SK-N-SH (cell line): ENCODE results near the gene MOCS3.

Source experiments
- RFX5 ChIP-seq: IDR thresholded peaks from 2 replicates; pipeline ENCODE4 v1.6.1; 2012; ENCODE audit warnings: mild to moderate bottlenecking, improper control_type of control experiment, low read length
- SIN3A ChIP-seq: IDR thresholded peaks from 2 replicates; pipeline ENCODE4 v1.6.1; 2012; ENCODE audit warnings: low read depth, mild to moderate bottlenecking, low read length, moderate library complexity, borderline replicate concordance
- TF ChIP-seq, protein P1 (sequence below): fragments of 200-600 bp; sonication (generic); IDR thresholded peaks from 2 replicates; pipeline ENCODE4 v1.6.1; 2017; ENCODE audit warnings: antibody characterized with exemption, mild to moderate bottlenecking, moderate library complexity
- TF ChIP-seq, protein P2 (sequence below): IDR thresholded peaks from 2 replicates; pipeline ENCODE4 v1.4.0; 2012; ENCODE audit warnings: low read depth, borderline replicate concordance

DNA sequence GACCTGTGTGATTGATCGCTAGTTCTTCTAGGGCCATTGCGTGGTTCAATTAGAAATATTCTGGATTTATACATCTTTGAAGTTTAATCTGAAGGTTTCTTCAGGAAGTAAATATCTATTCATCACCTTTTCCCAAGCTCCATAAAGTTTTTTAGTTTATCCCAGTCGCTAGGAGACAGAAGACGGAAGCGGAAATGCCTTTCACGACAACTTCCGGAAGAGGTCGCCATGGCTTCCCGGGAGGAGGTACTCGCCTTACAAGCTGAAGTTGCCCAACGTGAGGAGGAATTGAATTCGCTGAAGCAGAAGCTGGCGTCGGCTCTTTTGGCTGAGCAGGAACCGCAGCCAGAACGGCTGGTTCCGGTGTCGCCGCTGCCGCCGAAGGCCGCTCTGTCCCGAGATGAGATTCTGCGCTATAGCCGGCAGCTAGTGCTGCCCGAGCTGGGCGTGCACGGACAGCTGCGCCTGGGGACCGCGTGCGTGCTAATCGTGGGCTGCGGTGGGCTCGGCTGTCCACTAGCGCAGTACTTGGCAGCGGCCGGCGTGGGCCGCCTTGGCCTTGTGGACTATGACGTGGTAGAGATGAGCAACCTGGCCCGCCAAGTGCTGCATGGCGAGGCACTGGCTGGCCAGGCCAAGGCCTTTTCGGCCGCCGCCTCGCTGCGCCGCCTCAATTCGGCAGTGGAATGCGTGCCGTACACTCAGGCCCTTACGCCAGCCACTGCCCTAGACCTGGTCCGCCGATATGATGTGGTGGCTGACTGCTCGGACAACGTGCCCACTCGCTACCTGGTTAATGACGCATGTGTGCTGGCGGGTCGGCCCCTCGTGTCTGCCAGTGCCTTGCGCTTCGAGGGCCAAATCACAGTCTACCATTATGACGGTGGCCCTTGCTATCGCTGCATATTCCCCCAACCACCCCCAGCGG is at the start of gene MOCS3:
- TF ChIP-seq, protein P1, sequence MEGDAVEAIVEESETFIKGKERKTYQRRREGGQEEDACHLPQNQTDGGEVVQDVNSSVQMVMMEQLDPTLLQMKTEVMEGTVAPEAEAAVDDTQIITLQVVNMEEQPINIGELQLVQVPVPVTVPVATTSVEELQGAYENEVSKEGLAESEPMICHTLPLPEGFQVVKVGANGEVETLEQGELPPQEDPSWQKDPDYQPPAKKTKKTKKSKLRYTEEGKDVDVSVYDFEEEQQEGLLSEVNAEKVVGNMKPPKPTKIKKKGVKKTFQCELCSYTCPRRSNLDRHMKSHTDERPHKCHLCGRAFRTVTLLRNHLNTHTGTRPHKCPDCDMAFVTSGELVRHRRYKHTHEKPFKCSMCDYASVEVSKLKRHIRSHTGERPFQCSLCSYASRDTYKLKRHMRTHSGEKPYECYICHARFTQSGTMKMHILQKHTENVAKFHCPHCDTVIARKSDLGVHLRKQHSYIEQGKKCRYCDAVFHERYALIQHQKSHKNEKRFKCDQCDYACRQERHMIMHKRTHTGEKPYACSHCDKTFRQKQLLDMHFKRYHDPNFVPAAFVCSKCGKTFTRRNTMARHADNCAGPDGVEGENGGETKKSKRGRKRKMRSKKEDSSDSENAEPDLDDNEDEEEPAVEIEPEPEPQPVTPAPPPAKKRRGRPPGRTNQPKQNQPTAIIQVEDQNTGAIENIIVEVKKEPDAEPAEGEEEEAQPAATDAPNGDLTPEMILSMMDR: no peak
- TF ChIP-seq SIN3A (0 out of 2 replicates have a peak, but pooled peaks have one; percentile 0), RFX5 (no peak)
- TF ChIP-seq, protein P2, sequence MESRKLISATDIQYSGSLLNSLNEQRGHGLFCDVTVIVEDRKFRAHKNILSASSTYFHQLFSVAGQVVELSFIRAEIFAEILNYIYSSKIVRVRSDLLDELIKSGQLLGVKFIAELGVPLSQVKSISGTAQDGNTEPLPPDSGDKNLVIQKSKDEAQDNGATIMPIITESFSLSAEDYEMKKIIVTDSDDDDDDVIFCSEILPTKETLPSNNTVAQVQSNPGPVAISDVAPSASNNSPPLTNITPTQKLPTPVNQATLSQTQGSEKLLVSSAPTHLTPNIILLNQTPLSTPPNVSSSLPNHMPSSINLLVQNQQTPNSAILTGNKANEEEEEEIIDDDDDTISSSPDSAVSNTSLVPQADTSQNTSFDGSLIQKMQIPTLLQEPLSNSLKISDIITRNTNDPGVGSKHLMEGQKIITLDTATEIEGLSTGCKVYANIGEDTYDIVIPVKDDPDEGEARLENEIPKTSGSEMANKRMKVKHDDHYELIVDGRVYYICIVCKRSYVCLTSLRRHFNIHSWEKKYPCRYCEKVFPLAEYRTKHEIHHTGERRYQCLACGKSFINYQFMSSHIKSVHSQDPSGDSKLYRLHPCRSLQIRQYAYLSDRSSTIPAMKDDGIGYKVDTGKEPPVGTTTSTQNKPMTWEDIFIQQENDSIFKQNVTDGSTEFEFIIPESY: no peak
